Putamen (tissue), 1 donor: ENCODE data around the gene OAF.
"Not testable (repeated sequence)": the region's sequence is repeated elsewhere in the genome, so short reads cannot be mapped to it uniquely, and the experiment has no call there.

Experiments used
- DNase-seq: peaks from one replicate; pipeline ENCODE4 v3.0.0-alpha.2; 2016; ENCODE audit warnings: low spot score

Gene OAF

GRCh38 chr11:120243221-120243620, 32.4 kb downstream of the OAF start:
- DNase-seq, result no peak

GRCh38 chr11:120244476-120245365, 33.9 kb downstream of the OAF start:
- no peak for DNase-seq

- no peak for DNase-seq
Observed at GRCh38 chr11:120245434-120245833, 34.6 kb downstream of the OAF start.

DNA sequence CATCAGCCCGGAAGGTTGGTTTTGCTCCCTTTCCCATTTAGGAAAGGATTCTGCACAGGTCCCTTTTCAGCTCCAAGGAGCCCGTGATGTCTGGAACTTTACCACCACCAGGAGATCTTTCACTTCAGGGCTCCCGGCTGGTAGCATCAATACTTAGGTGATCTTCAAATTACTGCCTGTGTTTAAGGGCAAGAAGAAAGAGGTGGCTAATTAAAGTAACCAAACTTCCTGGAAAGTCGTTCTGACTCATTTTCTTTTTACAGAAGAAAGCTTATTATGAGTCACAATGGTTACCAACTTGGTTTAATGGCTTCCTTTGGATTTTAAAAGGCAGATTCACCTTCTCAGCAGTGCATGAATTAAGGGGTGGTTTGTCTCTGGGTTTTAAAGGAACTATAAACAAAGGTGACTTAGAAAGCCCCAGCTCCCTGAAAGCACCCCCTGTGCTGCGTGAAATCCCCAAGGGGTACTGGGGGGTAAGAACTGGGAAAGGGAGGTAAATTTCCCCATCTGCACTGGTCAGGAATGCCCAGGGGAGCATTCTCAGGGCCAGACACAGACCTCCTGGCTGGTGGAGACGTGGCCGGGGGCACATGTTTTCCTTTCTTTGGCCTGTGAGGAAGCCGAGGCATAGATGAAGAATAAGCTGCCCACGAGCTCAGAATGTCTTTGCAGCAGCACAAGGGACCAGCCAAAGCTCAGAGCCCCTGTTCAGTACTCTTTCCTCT, 37.9 kb downstream of the OAF start:
- DNase-seq, result no peak

- DNase-seq, result no peak
Observed at GRCh38 chr11:120249279-120250262, 38.7 kb downstream of the OAF start.

- not testable (repeated sequence) for DNase-seq
Observed at GRCh38 chr11:120253377-120253776, 42.5 kb downstream of the OAF start.

GRCh38 chr11:120254788-120255518, 44.1 kb downstream of the OAF start:
- DNase-seq, result no peak

DNA sequence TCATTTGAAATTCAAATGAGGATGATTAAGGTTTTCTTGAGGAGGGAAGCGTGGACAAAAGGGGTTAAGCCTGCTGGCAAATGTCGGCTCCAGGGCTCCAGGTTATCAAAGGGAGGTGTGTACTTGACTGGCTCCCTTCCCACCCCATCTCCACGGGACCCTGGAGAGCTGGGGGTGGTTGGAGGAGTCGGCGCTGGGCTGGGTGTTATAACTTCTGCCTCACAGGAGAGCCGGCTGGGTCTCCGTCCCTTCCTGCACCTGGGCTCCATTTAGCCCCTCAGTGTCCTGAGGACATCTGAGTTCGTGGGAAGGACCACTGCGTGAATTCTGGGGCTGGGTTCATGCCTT, 44.7 kb downstream of the OAF start:
- no peak for DNase-seq

DNA sequence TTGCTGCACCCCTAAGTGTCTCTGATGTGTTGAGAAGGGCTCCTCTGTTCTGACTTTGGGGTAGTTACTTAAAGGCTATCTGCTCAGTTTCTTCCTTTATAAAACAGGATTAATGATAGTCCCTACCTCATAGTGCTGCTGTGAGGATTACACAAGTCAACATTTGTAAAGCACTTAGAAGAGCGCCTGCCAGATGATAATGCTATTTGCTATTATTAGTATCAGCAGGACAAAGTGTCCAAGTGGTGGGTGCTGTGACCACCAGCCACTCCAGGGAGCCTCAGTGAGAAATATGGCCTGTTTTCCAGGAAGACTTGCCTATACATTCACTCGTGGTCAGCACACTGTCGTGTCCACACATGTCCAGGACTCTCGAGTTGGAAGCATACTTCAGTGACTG, 45.3 kb downstream of the OAF start:
- no peak for DNase-seq

- no peak for DNase-seq
Observed at GRCh38 chr11:120256779-120257178, 45.9 kb downstream of the OAF start.

GRCh38 chr11:120257346-120257745, 46.5 kb downstream of the OAF start:
- no peak for DNase-seq

GRCh38 chr11:120258661-120259060, 47.8 kb downstream of the OAF start:
- no peak for DNase-seq

DNA sequence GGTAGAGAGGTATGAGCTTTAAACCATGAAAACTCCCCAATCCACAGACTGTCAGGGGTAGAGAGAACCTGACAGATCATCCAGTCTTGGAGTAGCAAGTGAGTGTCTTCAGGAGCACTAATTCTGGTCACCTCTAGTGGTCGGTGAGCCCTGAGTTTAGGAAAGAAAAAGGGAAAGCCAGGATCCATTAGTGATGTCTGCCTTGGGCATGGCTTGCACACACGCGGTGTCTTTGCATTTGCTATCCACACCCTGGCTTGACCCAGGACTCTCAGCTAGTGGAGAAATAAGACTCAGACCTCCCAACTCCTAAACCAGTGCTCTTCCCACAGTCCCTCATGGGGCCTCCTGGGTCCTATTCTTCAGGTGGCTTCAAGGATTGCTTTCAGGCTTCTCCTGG, 48.4 kb downstream of the OAF start:
- DNase-seq, result no peak

- DNase-seq, result no peak
Observed at GRCh38 chr11:120259988-120260565, 49.2 kb downstream of the OAF start.

- no peak for DNase-seq
Observed at GRCh38 chr11:120260616-120261015, 49.8 kb downstream of the OAF start.

GRCh38 chr11:120261321-120261720, 50.5 kb downstream of the OAF start:
- no peak for DNase-seq

GRCh38 chr11:120261931-120262330, 51.1 kb downstream of the OAF start:
- DNase-seq, result no peak

DNA sequence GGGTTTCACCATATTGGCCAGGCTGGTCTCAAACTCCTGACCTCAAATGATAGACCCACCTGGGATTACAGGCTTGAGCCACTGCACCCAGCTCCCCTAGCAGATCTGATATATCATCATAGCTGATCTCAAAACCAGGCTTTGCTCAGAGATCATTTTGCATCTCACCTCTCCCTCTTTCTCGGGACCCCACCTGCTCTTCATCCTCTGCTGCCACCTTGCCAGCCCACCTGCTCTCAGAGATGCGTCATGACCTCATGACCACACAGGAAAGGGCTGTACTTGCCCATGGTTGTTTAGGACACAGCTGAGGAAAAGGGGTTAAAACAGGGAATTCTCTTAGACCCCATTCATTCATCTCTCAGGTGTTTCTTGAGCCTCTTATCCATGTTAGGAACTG, 56.5 kb downstream of the OAF start:
- DNase-seq, result no peak

GRCh38 chr11:120268686-120269085, 57.9 kb downstream of the OAF start:
- no peak for DNase-seq

DNA sequence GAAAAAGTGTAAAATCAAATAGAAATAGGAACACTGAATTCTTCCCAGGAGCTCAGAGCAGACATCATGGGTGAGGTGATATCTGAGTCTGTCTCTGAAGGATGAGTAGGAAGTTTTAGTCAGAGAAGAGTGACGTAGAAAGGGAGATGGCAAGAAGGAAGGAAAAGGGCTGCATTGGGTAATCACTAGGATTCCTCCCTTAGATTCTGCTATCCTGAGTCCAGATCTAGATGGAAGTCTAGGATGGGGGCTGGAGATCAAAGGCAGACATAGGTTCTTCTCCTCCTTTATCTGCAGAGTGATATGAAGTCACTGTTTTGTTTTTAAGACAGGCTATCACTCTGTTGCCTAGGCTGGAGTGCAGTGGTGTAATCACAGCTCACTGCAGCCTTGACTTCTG, 59.6 kb downstream of the OAF start:
- no peak for DNase-seq

DNA sequence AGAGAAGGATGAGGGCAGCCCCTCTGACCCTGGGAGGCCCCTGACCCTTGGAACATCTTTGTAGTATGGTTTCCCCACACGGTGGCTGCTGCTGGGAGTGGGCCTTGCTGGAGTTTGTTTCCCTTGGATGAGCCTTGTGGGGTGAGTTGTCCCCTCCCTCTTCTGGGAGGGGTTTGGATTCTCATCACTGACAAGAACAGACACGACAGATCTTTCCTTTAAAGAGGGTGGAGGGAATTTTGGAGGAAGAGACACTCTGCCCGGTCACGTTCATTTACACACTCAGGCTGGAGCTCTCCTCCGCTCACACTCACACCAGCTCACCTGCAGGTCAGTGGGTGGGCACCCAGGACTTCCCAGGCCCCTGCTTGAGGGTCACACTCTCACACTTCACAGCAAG, 60.8 kb downstream of the OAF start:
- DNase-seq, result no peak
